Measurements from ENCODE around the gene DNM3.

DNA sequence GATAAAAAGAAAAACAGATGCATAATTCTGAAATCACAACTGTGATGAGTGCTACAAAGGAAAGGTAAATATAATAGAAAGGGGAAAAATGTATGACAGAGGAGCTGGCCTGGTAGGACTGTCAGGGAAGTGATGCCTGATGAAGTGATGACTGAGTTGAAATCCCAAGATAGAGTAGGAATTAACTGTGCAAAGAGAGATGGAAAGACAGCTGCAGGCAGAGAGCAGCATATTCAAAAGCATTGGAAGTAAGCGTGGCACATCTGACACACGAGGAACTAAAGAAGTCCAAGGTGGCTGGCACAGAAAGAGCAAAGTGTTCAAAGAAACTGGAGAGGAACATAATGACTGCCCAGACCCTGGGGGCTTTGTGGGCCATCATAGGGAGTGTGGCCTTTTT is 457.6 kb downstream of the DNM3 start:
- TF ChIP-seq, protein P1, sequence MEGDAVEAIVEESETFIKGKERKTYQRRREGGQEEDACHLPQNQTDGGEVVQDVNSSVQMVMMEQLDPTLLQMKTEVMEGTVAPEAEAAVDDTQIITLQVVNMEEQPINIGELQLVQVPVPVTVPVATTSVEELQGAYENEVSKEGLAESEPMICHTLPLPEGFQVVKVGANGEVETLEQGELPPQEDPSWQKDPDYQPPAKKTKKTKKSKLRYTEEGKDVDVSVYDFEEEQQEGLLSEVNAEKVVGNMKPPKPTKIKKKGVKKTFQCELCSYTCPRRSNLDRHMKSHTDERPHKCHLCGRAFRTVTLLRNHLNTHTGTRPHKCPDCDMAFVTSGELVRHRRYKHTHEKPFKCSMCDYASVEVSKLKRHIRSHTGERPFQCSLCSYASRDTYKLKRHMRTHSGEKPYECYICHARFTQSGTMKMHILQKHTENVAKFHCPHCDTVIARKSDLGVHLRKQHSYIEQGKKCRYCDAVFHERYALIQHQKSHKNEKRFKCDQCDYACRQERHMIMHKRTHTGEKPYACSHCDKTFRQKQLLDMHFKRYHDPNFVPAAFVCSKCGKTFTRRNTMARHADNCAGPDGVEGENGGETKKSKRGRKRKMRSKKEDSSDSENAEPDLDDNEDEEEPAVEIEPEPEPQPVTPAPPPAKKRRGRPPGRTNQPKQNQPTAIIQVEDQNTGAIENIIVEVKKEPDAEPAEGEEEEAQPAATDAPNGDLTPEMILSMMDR (IDR thresholded peaks at IDR 0.05): no peak
- TF ChIP-seq TAF1 (IDR thresholded peaks at IDR 0.05; ENCODE audit: borderline replicate concordance, low read depth, low read length): no peak
